HFFc6 (cell line): ENCODE results near the gene ATG16L1. TPM values are rescaled to one million over a fixed set of nuclear protein-coding genes. Genes with fewer than 3 reads are reported as not detected.

ENCODE experiments used
- DNase-seq: peaks from one replicate; pipeline ENCODE4 v3.0.0-alpha.2; 2018
- H3K27ac Mint-ChIP-seq: 2 replicates; pipeline ENCODE4 v1.8.0; 2020; ENCODE audit warnings: mild to moderate bottlenecking, mixed read lengths
- H3K27me3 Mint-ChIP-seq: 2 replicates; pipeline ENCODE4 v1.8.0; 2021; ENCODE audit warnings: mild to moderate bottlenecking, moderate library complexity, mixed read lengths; ENCODE audit not compliant: insufficient read depth
- H3K36me3 Mint-ChIP-seq: 2 replicates; pipeline ENCODE4 v1.8.0; 2021; ENCODE audit warnings: low read depth, mixed read lengths
- H3K4me1 Mint-ChIP-seq: 2 replicates; pipeline ENCODE4 v1.8.0; 2020; ENCODE audit warnings: low read depth, mixed read lengths
- H3K4me3 Mint-ChIP-seq: 2 replicates; pipeline ENCODE4 v1.8.0; 2020; ENCODE audit warnings: mild to moderate bottlenecking, moderate library complexity, mixed read lengths
- H3K9me3 Mint-ChIP-seq: 2 replicates; pipeline ENCODE4 v1.8.0; 2020; ENCODE audit warnings: mild to moderate bottlenecking, mixed read lengths
- CTCF ChIP-seq: fragments of 200-600 bp; sonication (generic); IDR thresholded peaks from 2 replicates; pipeline ENCODE4 v1.5.0; 2021; ENCODE audit warnings: antibody characterized with exemption, mild to moderate bottlenecking
- total RNA-seq, 6 experiments: library from RNA; stranded (reverse); fragmentation: NEBNext Ultra II Directional; extraction: Animal tissue kit (Norgen Biotek cat#: 25700); gene quantifications; 2 replicates in 1 of 6; 3 replicates in 5 of 6; pipeline ENCODE4 v1.2.3, GENCODE V29; 2021

ATG16L1 gene
- total RNA-seq, 6 experiments from 2014 or later, result 19.7 to 22.8 (median 21.6) TPM

DNA sequence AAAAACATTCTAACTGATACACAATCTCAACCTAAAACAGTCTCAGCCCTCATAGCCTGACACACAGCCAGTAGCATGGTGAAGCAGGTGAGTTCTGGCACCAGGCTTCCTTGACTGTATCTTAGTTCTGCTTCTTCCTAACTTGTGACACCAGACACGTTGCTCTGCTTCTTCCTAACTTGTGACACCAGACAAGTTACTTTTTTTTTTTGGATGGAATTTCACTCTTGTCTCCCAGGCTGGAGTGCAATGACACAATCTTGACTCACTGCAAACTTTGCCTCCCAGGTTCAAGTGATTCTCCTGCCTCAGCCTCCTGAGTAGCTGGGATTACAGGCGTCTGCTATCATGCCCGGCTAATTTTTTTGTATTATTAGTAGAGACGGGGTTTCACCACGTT, 6.7 kb upstream of the ATG16L1 start:
- H3K4me1 Mint-ChIP-seq, result peaks cover 29% of the 10 kb centered on the region
- DNase-seq, result peak; percentile 19
- peaks cover 5% of the 10 kb centered on the region for H3K27me3 Mint-ChIP-seq
- no peaks in the 10 kb centered on the region for H3K9me3 Mint-ChIP-seq
- TF ChIP-seq CTCF, result no peak
- no peak overlapping the region; the same call in 1 of the 2 replicates for H3K27ac Mint-ChIP-seq
- H3K4me3 Mint-ChIP-seq, result no peak overlapping the region
- H3K36me3 Mint-ChIP-seq, result no peaks in the 10 kb centered on the region

GRCh38 chr2:233245406-233245805, 6.1 kb upstream of the ATG16L1 start:
- Mint-ChIP-seq H3K27ac (no peak overlapping the region), H3K4me3 (no peak overlapping the region), H3K36me3 (no peaks in the 10 kb centered on the region), H3K27me3 (peaks cover 5% of the 10 kb centered on the region), H3K9me3 (no peaks in the 10 kb centered on the region), H3K4me1 (peaks cover 29% of the 10 kb centered on the region)
- no peak for TF ChIP-seq CTCF
- no peak for DNase-seq

GRCh38 chr2:233247116-233247515, 4.4 kb upstream of the ATG16L1 start:
- no peaks in the 10 kb centered on the region for H3K36me3 Mint-ChIP-seq
- H3K9me3 Mint-ChIP-seq, result no peaks in the 10 kb centered on the region
- TF ChIP-seq CTCF, result no peak
- H3K4me3 Mint-ChIP-seq, result no peak overlapping the region
- peaks cover 5% of the 10 kb centered on the region for H3K27me3 Mint-ChIP-seq
- H3K4me1 Mint-ChIP-seq, result peaks cover 29% of the 10 kb centered on the region
- no peak for DNase-seq
- H3K27ac Mint-ChIP-seq, result no peak overlapping the region

GRCh38 chr2:233247744-233248143, 3.7 kb upstream of the ATG16L1 start:
- Mint-ChIP-seq H3K4me1 (peaks cover 32% of the 10 kb centered on the region), H3K27ac (peak overlapping the region; percentile 46; the same call in 1 of the 2 replicates), H3K9me3 (no peaks in the 10 kb centered on the region), H3K27me3 (peaks cover 5% of the 10 kb centered on the region), H3K36me3 (no peaks in the 10 kb centered on the region), H3K4me3 (no peak overlapping the region)
- DNase-seq, result peak; percentile 58
- TF ChIP-seq CTCF, result no peak

DNA sequence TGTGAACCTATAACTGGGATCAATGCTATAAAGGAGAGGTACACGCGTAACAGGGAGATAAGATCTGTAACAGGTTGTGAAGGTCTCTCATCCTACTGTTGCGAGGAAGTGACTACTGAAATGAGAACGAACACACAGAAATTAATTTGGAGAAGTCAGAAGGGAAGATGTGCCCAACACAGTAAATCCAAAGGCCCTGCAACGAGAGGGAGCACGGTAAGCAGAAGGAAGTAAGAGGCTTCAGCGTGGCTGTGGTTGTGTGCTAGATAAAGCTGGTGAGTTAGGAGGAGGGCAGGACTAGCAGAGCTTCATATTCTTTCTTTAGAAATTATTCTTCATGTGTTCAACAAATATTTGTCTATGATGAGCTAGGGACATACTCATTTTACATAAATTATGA, 2.5 kb upstream of the ATG16L1 start:
- no peak overlapping the region for H3K27ac Mint-ChIP-seq
- no peak overlapping the region for H3K4me3 Mint-ChIP-seq
- H3K4me1 Mint-ChIP-seq, result peaks cover 45% of the 10 kb centered on the region
- H3K9me3 Mint-ChIP-seq, result no peaks in the 10 kb centered on the region
- no peak for TF ChIP-seq CTCF
- peaks cover 3% of the 10 kb centered on the region for H3K27me3 Mint-ChIP-seq
- H3K36me3 Mint-ChIP-seq, result no peaks in the 10 kb centered on the region
- no peak for DNase-seq

GRCh38 chr2:233250568-233250967, 905 bp upstream of the ATG16L1 start:
- Mint-ChIP-seq H3K4me1 (peaks cover 42% of the 10 kb centered on the region), H3K27ac (peak overlapping the region; percentile 85; the same call in 1 of the 2 replicates), H3K36me3 (no peaks in the 10 kb centered on the region), H3K4me3 (no peak overlapping the region), H3K9me3 (no peaks in the 10 kb centered on the region), H3K27me3 (no peaks in the 10 kb centered on the region; the same call in 1 of the 2 replicates)
- TF ChIP-seq CTCF, result no peak
- no peak for DNase-seq
